ENCODE measurements around the gene BEAN1.
"Not testable (repeated sequence)": the region's sequence is repeated elsewhere in the genome, so short reads cannot be mapped to it uniquely, and the experiment has no call there.

BEAN1 gene

GRCh38 chr16:66443269-66443652, 16.2 kb downstream of the BEAN1 start:
- no peak for DNase-seq

- DNase-seq, result no peak
Measured at GRCh38 chr16:66444049-66444481, 17.0 kb downstream of the BEAN1 start.

GRCh38 chr16:66446737-66447136, 19.6 kb downstream of the BEAN1 start:
- DNase-seq, result no peak

- DNase-seq, result no peak
Measured at GRCh38 chr16:66447491-66447890, 20.4 kb downstream of the BEAN1 start.

- no peak for DNase-seq
Measured at GRCh38 chr16:66451548-66451947, 24.5 kb downstream of the BEAN1 start.

- DNase-seq, result not testable (repeated sequence)
Measured at GRCh38 chr16:66453230-66453629, 26.1 kb downstream of the BEAN1 start.

- DNase-seq, result no peak
Measured at GRCh38 chr16:66454751-66455150, 27.7 kb downstream of the BEAN1 start.

- no peak for DNase-seq
Measured at GRCh38 chr16:66455970-66456369, 28.9 kb downstream of the BEAN1 start.

GRCh38 chr16:66457888-66458287, 30.8 kb downstream of the BEAN1 start:
- peak; percentile 85 for DNase-seq

GRCh38 chr16:66458292-66458691, 31.2 kb downstream of the BEAN1 start:
- no peak for DNase-seq

GRCh38 chr16:66458853-66459252, 31.8 kb downstream of the BEAN1 start:
- DNase-seq, result no peak

- DNase-seq, result peak; percentile 70
Measured at GRCh38 chr16:66459878-66460277, 32.8 kb downstream of the BEAN1 start.

- no peak for DNase-seq
Measured at GRCh38 chr16:66460703-66461102, 33.6 kb downstream of the BEAN1 start.

- no peak for DNase-seq
Measured at GRCh38 chr16:66462912-66463311, 35.8 kb downstream of the BEAN1 start.

GRCh38 chr16:66465946-66466345, 38.9 kb downstream of the BEAN1 start:
- not testable (repeated sequence) for DNase-seq

GRCh38 chr16:66466636-66467035, 39.5 kb downstream of the BEAN1 start:
- DNase-seq, result not testable (repeated sequence)

GRCh38 chr16:66467611-66468010, 40.5 kb downstream of the BEAN1 start:
- no peak for DNase-seq

GRCh38 chr16:66468321-66468965, 41.3 kb downstream of the BEAN1 start:
- DNase-seq, result no peak

- no peak for DNase-seq
Measured at GRCh38 chr16:66469291-66469946, 42.3 kb downstream of the BEAN1 start.

- no peak for DNase-seq
Measured at GRCh38 chr16:66469947-66470546, 43.0 kb downstream of the BEAN1 start.

- no peak for DNase-seq
Measured at GRCh38 chr16:66470556-66470955, 43.5 kb downstream of the BEAN1 start.

- no peak for DNase-seq
Measured at GRCh38 chr16:66471264-66471663, 44.2 kb downstream of the BEAN1 start.

GRCh38 chr16:66471716-66472393, 44.8 kb downstream of the BEAN1 start:
- DNase-seq, result no peak
